GM19452 (cell line): Measurements from ENCODE around the gene MYO1G.
"Not testable (repeated sequence)": the region's sequence is repeated elsewhere in the genome, so short reads cannot be mapped to it uniquely, and the experiment has no call there.

Source experiments
- ATAC-seq: cut with Tn5 transposase; IDR thresholded peaks from one replicate; pipeline ENCODE4 v1.9.1; 2021; ENCODE audit not compliant: unreplicated experiment

MYO1G gene

GRCh38 chr7:44944821-44945220 is 34.0 kb downstream of the MYO1G start:
- ATAC-seq = no peak

DNA sequence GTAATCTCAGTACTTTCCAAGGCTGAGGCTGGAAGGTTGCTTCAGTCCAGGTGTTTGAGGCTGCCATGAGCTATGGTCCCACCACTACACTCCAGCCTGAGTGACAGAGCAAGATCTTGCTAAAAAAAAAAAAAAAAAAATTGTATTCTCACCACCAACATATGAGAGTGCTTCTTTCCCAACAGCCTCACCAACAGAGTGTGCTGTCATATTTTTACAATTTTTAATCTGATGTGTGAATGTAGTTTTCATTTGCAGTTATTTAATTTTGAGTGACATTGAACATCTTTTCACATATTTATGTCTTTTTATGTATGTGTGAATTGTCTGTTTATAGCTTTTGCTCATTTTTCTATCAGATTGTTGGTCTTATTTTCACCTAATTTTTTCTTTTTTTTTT is 35.2 kb downstream of the MYO1G start:
- no peak for ATAC-seq

- no peak for ATAC-seq
Observed at GRCh38 chr7:44937426-44937825, 41.4 kb downstream of the MYO1G start.

DNA sequence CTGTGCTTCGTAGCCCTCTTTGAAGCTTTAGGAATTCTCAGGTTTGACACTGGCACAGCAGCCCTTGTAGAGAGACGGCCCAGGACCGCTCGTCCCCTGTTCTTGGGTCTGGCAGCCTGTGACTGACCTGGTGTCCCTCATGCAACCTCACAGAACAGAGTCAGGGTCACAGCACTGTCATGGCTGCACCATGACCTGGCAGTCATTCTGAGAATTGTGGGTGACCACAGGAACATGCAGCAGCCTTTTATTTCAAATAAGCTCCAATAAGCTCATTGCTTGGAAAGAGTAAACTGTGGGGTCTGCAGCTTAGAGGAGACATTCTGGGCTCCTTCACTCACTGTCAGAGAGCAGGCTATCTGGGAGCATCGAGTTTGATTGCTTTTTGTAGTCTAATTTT is 42.5 kb downstream of the MYO1G start:
- no peak for ATAC-seq

DNA sequence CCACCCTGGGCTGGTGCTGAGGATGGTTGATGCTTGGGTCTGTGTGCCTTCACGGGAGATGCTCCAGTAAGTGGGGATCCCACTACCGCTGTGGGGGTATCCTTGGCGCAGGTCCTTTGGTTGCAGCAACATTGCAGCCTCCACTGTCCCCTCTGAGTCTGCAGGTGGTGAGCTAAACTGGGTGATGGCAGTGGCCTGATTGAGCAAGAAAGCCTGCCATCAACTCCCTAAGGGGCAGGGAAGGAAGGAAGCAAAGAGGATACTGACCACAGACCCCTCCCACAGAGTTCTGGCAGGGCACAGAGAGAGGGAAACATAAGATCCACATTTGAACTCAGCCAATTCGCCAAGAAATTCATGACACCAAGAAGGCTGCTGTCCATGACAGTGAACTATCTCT is 43.2 kb downstream of the MYO1G start:
- no peak for ATAC-seq

DNA sequence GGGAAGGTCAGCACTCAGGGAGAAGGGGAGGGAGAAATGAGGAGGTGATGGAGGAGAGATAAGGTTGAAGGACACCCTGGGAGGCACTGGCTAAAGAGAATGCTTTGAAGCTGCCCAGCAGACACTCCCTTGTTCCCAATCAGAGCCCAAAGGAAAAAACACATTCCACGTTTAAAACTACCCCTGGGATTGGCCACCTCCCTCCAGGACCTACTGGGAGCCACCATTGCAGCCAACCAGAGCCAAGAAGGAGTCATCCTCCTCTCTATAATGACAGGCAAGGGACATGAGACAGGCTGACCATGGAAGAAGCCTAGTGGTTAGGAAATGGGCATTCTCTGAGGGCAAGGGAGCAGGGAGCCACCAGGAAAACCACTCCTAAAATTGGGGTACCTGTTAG is 43.8 kb downstream of the MYO1G start:
- ATAC-seq = no peak

DNA sequence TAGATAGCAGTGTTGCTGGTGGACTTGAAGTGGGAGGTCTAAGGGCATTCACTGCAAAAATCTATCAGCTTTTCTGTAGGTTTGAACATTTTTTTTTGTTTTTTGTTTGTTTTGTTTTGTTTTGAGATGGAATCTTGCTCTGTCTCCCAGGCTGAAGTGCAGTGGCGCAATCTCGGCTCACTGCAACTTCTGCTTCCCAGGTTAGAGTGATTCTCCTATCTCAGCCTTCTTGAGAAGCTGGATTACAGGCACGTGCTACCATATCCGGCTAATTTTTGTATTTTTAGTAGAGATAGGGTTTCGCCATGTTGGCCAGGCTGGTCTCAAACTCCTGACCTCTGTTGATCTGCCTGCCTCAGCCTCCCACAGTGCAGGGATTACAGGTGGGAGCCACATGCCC is 44.3 kb downstream of the MYO1G start:
- not testable (repeated sequence) for ATAC-seq

DNA sequence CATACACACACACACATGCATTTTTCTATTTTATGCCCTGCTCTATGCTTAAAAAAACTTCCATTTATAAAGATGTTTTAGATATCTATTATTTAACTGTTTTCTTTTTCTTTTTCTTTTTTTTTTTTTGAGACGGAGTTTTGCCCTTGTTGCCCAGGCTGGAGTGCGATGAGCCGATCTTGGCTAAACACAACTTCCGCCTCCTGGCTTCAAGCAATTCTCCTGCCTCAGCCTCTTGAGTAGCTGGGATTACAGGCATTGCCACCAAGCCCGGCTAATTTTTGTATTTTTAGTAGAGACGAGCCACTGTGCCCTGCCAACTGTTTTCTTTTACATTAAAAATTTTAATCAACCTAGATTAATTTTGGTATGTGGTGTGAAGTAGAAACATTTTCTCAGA is 47.9 kb downstream of the MYO1G start:
- no peak for ATAC-seq

DNA sequence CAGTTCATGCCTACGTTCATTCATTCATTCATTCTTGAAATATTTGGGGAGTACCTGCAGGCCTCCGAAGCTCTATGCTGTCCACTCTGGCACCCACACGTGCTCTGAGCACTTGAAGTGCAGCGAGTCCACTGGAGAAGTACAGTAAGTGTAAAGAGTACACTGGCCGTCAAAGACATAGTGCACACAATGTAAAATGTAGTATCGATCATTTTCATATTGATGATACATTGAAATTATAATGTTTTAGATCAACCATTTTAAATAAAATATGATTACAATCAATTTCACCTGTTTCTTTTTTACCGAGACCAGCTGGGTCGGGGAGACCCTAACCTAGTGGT is 56.5 kb downstream of the MYO1G start:
- ATAC-seq = no peak

GRCh38 chr7:44921607-44922350 is 57.0 kb downstream of the MYO1G start:
- peak; percentile 88 for ATAC-seq

DNA sequence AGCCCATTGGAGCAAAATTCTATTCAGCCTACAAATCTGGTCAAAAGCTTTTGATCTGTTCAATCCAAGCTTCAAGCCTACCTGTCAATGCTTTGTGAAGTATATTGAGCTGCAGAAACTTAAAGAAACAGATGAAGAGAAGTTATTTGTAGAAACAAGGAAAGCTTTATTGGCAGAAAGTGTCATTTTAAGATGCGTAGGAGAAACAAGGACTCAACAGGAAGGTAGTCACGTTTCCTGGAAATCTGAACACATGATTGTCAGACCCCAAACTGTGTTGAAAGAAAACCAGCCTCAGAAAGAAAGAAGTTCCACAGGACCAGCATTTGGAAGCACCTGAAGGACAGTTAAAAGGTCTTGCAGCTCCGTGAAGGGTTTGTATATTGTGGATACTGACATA is 58.7 kb downstream of the MYO1G start:
- ATAC-seq = no peak

GRCh38 chr7:44918029-44918428 is 60.8 kb downstream of the MYO1G start:
- ATAC-seq = no peak

- ATAC-seq = no peak
Observed at GRCh38 chr7:44917465-44917864, 61.4 kb downstream of the MYO1G start.

DNA sequence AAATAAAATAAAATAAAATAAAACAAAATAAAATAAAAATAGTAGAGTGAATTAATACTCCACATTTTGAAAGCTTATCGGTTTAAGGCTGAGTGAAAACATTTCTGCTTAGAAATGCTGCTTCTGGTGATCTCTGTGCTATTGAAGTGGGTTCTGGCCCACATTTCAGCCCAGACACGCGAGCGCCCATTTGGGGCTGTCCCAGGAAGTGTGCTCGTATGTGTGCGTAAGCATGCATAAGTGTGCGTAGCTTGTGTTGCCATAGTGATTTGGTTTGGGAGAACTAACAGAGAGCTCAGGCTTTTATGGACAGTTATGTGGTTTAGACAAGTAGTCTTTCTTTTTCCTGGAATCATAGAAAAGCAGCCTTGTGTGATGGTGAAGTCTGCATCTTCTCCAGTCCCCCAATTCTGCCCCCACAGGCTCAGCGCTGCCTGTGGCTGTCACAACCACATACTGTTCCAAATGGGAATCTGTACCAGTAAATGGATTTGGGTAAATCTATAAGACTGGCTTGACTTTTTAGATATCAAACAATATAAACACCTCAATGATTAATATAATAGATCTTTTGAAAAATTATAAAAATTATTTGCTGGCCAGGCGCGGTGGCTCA is 63.7 kb downstream of the MYO1G start:
- no peak for ATAC-seq

DNA sequence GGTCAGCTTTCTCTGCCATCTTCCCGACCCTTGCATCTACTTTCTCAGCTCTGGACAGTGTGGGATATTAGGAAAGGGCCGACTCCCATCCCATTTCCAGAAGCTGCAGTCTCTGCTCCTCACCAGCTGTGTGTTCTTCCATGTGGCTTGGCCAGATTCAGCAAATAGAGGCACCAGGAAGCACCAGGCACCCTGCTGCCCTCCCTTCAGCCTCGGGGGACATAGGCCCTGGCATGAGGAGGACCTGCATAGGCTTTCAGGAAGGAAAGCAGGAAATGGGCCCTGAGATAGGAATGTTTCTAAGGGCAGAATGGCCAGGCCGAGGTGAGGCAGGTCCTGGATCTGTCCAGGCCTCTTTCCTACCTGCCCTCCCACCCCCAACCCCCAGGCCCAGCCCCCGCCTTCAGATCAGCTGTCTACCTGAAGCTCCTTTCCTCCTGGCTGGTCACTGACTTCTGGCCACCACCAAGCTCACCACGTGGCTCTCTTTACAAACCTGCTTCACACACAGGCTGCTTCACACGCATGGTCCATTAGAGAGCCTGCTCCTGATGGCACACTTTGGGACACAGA is 66.0 kb downstream of the MYO1G start:
- no peak for ATAC-seq
